GM13977 (cell line): ENCODE data around the gene PTK6.
A peak's percentile ranks its signal among the peaks of the same experiment; 100 is the strongest.

ENCODE experiments used
- DNase-seq: peaks from one replicate; pipeline ENCODE4 v3.0.0; 2012; ENCODE audit warnings: low spot score
- in situ Hi-C: fragments of 300-500 bp; cut with MboI; formaldehyde crosslinking; loops from one replicate; pipeline ENCODE4 v1.12.0; 2022; ENCODE audit warnings: low sequenced_read_pairs, low pct_unique_long_range_greater_than_20kb, mixed read lengths, inconsistent platforms; ENCODE audit not compliant: unreplicated experiment
- TF ChIP-seq, protein P1 (sequence below): IDR thresholded peaks from 2 replicates; pipeline ENCODE4 v1.5.1; 2012; ENCODE audit warnings: mild to moderate bottlenecking, control low read depth; ENCODE audit not compliant: insufficient read depth; ENCODE audit errors: extremely low read depth, missing control alignments

Gene PTK6

DNA sequence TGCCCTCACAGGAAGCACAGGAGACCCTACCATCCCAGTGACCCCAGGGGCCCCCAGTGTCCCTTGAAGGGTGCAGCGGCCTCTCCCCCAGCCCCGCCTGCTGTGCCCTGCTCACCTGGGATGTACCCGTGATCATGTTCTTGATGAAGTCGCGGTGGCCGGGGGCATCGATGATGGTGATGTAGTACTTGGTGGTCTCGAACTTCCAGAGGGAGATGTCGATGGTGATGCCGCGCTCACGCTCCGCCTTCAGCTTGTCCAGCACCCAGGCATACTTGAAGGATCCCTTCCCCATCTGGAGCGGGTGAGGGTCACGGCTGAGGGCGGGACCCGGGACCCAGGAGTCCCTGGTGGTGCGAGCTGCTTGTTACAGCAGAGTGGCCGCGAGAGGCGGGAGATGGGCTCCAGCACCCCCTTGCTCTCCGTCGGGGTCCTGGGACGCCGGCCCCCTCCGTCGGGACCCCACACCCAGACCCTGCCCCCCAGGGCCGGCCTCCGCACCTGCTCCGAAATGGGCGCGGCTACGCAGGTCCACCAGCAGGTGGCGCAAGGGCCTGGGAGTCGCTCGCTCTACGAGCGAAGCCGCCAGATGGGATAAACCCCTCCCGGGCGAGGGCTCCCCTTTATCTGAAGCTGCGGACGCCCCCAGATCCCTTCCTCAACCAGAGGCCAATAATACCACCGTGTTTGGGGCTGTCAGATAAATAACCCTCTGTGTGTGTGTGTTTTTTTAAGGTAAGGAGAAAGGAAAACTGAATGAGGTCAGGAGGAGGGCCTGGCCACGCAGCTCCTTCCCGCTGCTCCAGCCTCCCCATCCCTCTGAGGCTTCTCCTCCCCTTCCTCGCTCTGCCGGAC is 41.2 kb downstream of the PTK6 start:
- in situ Hi-C loops, result no loop called here
- peak; percentile 93 for DNase-seq
- TF ChIP-seq, protein P1, sequence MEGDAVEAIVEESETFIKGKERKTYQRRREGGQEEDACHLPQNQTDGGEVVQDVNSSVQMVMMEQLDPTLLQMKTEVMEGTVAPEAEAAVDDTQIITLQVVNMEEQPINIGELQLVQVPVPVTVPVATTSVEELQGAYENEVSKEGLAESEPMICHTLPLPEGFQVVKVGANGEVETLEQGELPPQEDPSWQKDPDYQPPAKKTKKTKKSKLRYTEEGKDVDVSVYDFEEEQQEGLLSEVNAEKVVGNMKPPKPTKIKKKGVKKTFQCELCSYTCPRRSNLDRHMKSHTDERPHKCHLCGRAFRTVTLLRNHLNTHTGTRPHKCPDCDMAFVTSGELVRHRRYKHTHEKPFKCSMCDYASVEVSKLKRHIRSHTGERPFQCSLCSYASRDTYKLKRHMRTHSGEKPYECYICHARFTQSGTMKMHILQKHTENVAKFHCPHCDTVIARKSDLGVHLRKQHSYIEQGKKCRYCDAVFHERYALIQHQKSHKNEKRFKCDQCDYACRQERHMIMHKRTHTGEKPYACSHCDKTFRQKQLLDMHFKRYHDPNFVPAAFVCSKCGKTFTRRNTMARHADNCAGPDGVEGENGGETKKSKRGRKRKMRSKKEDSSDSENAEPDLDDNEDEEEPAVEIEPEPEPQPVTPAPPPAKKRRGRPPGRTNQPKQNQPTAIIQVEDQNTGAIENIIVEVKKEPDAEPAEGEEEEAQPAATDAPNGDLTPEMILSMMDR, result peak; percentile 94

DNA sequence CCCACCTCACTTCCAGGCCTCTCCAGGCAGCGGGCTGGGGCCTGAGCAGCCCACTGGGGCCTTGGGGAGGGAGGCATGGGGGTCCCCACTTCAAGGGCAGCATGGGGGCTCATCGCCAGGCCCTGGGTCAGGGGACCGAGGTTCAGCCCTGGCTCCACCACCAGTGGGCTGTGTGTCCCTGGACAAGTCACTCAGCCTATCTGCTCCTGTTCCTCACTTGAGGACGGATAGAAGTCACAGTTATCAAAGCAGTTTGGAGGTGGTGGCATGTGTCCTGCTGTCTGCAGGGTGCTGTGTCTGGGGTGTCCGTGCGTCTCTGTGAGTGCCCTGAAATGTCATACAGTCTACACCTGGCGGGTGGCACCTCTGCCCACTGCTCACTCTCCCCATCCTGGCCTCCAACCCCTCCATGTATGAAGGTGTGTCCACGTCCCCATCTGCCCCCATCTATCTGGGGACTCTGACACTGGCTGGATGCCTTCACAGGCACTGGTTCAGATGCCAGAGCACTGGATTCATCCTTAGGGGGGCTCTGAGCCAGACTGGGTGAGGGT is 41.9 kb downstream of the PTK6 start:
- no peak for DNase-seq
- in situ Hi-C loops, result no loop called here
- TF ChIP-seq, protein P1, result no peak

DNA sequence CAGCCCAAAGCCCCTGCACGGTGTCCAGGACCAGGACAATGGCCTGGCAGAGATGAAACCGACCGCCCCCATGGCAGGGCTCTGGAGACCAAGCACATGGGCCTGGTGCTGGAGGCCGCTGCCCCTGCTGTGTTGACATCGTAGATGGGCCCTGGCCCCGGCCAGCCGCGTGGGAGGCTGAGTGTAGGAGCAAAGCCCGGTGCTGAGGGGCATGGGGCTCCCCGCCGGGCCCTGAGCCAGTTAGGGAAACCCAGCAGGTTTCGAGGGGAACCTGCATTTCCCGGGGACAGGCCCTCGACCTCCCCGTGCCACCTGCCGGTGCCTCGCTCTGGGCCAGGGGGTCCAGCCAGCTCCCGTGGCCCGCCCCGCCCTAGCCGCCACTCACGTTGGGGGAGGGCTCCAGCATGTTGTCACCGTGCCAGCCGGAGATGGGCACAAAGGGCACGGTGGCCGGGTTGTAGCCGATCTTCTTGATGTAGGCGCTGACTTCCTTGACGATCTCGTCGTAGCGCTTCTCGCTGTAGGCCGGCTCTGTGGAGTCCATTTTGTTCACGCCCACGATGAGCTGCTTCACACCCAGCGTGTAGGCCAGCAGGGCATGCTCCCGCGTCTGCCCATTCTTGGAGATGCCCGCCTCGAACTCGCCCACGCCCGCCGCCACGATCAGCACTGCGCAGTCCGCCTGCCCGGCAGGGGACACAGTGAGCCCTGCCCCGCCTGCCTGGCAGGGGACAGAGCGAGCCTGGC is 42.6 kb downstream of the PTK6 start:
- TF ChIP-seq, protein P1, result no peak
- no peak for DNase-seq
- in situ Hi-C loops, result no loop called here

DNA sequence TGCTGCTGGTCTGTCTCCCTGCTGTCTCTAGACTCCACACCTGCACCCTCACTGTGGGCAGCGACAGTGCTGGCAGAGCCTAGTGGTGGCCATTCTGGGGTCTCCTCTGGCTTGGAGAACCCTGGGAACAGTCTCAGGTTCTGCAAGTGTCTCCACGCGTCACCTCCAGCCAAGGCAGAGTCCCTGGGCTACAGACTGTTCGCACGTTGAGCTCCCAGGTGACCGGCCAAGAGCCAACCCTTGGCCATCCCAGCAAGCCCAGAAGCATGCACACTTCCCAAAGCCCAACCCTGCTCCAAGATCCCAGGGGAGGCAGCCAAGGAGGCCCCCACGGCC is 43.1 kb downstream of the PTK6 start:
- TF ChIP-seq, protein P1, result no peak
- in situ Hi-C loops, result no loop called here
- no peak for DNase-seq

DNA sequence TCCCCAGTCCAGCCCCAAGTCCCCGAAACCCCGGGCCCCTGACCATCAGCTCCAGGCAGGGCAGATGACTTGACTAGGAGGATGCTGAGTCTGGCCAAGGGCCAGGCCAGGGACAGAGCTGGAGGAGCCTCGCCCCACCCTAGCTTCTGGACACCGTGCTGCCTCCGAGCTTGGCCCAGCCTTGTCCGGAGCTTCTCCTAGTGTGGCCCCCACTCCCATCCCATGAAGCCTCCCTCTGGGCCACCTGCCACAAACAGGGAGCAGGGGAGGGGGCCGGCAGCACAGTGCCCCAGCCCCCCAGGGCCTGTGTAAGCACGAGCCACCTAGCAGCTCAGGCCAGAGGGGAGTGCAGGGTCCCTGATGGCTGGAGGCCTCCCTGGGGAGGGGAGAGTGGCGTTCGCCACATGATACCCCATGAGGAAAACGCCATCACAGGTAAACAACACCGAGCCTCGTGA is 43.6 kb downstream of the PTK6 start:
- no peak for DNase-seq
- TF ChIP-seq, protein P1, result no peak
- in situ Hi-C loops, result no loop called here

DNA sequence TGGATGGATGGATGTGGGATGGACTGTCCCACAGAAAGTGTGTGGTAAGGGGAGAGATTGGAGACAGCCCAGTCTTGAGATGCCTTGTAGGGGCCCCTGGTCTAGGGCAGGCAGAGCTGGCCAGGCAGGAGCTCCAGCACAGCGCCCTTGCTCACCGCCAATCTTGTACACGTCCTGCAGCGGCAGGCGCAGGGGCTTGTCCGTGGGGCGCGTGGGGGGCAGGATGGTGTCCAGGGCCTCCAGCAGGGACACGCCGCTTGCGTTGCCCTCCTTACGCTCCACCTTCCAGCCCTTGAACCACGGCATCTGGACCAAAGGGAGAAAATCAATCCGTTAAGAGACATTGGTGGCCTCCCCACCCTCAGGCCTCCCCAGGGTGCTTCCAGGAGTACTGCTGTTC is 44.2 kb downstream of the PTK6 start:
- in situ Hi-C loops, result no loop called here
- no peak for DNase-seq
- TF ChIP-seq, protein P1, result no peak
